ENCODE results near the gene NFYA.

NFYA gene

GRCh38 chr6:41046084-41046483, 26.7 kb upstream of the NFYA start:
- no peak for DNase-seq (ENCODE audit: low spot score)
- FAIRE-seq = no peak

GRCh38 chr6:41047306-41047705, 25.5 kb upstream of the NFYA start:
- no peak for FAIRE-seq

GRCh38 chr6:41047745-41048732, 24.7 kb upstream of the NFYA start:
- DNase-seq (ENCODE audit: low spot score) (no peak), FAIRE-seq (no peak)

More at GRCh38 chr6:41047306-41047705, 25.5 kb upstream of the NFYA start:
- no peak for DNase-seq (ENCODE audit: low spot score)

GRCh38 chr6:41049521-41049920, 23.3 kb upstream of the NFYA start:
- FAIRE-seq (no peak), DNase-seq (ENCODE audit: low spot score) (no peak)

GRCh38 chr6:41049955-41050354, 22.8 kb upstream of the NFYA start:
- DNase-seq (ENCODE audit: low spot score) (no peak), FAIRE-seq (no peak)

GRCh38 chr6:41050536-41050935, 22.2 kb upstream of the NFYA start:
- no peak for FAIRE-seq
- no peak for DNase-seq (ENCODE audit: low spot score)

- DNase-seq (ENCODE audit: low spot score) = no peak
- FAIRE-seq = no peak
Measured at GRCh38 chr6:41051873-41052272, 20.9 kb upstream of the NFYA start.

GRCh38 chr6:41053041-41053440, 19.7 kb upstream of the NFYA start, which contains the start of gene APOBEC2:
APOBEC2 (plus strand) TSS chr6:41053202; CDS start chr6:41053348, 146 bp downstream.
- FAIRE-seq (no peak), DNase-seq (ENCODE audit: low spot score) (no peak)

GRCh38 chr6:41054511-41054910, 18.3 kb upstream of the NFYA start:
- no peak for DNase-seq (ENCODE audit: low spot score)
- FAIRE-seq = no peak

GRCh38 chr6:41055149-41055548, 17.6 kb upstream of the NFYA start:
- FAIRE-seq = no peak
- DNase-seq (ENCODE audit: low spot score) = no peak

GRCh38 chr6:41056768-41057490, 15.8 kb upstream of the NFYA start:
- DNase-seq (ENCODE audit: low spot score) (no peak), FAIRE-seq (no peak)

- no peak for FAIRE-seq
- DNase-seq (ENCODE audit: low spot score) = no peak
Measured at GRCh38 chr6:41058783-41059181, 14.0 kb upstream of the NFYA start.

- DNase-seq (ENCODE audit: low spot score) (no peak), FAIRE-seq (no peak)
Measured at GRCh38 chr6:41059556-41059955, 13.2 kb upstream of the NFYA start.

- no peak for DNase-seq (ENCODE audit: low spot score)
- FAIRE-seq = no peak
Measured at GRCh38 chr6:41061196-41061726, 11.5 kb upstream of the NFYA start.

GRCh38 chr6:41062056-41062455, 10.7 kb upstream of the NFYA start:
- FAIRE-seq (no peak), DNase-seq (ENCODE audit: low spot score) (no peak)

GRCh38 chr6:41063884-41064285, 8.9 kb upstream of the NFYA start:
- FAIRE-seq = no peak
- DNase-seq (ENCODE audit: low spot score) = no peak

GRCh38 chr6:41064841-41065240, 7.9 kb upstream of the NFYA start:
- FAIRE-seq = no peak
- no peak for DNase-seq (ENCODE audit: low spot score)

GRCh38 chr6:41065550-41066026, 7.2 kb upstream of the NFYA start:
- DNase-seq (ENCODE audit: low spot score) (no peak), FAIRE-seq (no peak)

GRCh38 chr6:41066867-41067304, 5.9 kb upstream of the NFYA start:
- FAIRE-seq = peak; percentile 60
- peak; percentile 51 for DNase-seq (ENCODE audit: low spot score)

- no peak for DNase-seq (ENCODE audit: low spot score)
- peak; percentile 51 for FAIRE-seq
Measured at GRCh38 chr6:41071501-41071922, 1.3 kb upstream of the NFYA start.

GRCh38 chr6:41071923-41072835, 595 bp upstream of the NFYA start, which contains the start of gene OARD1:
OARD1 (minus strand) TSS chr6:41072356; CDS start chr6:41071634, 722 bp downstream.
- FAIRE-seq = no peak
- DNase-seq (ENCODE audit: low spot score) = peak; percentile 99

Data from RCC 7860 (cell line).